ENCODE data around the gene SYNPO2L.
"Not testable (repeated sequence)": the region's sequence is repeated elsewhere in the genome, so short reads cannot be mapped to it uniquely, and the experiment has no call there.

- not testable (repeated sequence) for TF ChIP-seq CTCF, POLR2A (IDR thresholded peaks at IDR 0.05)
Measured at GRCh38 chr10:73664156-73665040, 8.6 kb upstream of the SYNPO2L start.
